Smooth muscle cell (in vitro differentiated cells): ENCODE results near the gene SIMC1. TPM values are rescaled to one million over a fixed set of nuclear protein-coding genes. Genes with fewer than 3 reads are reported as not detected.
"Not testable (repeated sequence)": the region's sequence is repeated elsewhere in the genome, so short reads cannot be mapped to it uniquely, and the experiment has no call there.

ENCODE experiments used
- DNase-seq: peaks from one replicate; lab custom pipeline; 2025; ENCODE audit not compliant: unreplicated experiment; lab: John Stamatoyannopoulos, UW
- H2AFZ ChIP-seq: fragments of 200-600 bp; sonication (generic); 2 replicates; pipeline ENCODE4 v1.6.0; 2016; ENCODE audit warnings: antibody characterized with exemption, low read depth, mild to moderate bottlenecking
- H3F3A ChIP-seq: fragments of 200-600 bp; sonication (generic); 2 replicates; pipeline ENCODE4 v1.6.0; 2017; ENCODE audit warnings: antibody characterized with exemption, low read depth
- H3K27ac ChIP-seq: fragments of 200-600 bp; sonication (generic); 2 replicates; pipeline ENCODE4 v1.5.1; 2016; ENCODE audit warnings: low read depth, mild to moderate bottlenecking
- H3K27me3 ChIP-seq: fragments of 200-600 bp; sonication (generic); 2 replicates; pipeline ENCODE4 v1.6.1; 2016; ENCODE audit warnings: low read depth, mild to moderate bottlenecking
- H3K36me3 ChIP-seq: fragments of 200-600 bp; sonication (generic); 2 replicates; pipeline ENCODE4 v1.5.1; 2016; ENCODE audit warnings: low read depth
- H3K4me1 ChIP-seq: fragments of 200-600 bp; sonication (generic); 2 replicates; pipeline ENCODE4 v1.5.1; 2016; ENCODE audit warnings: low read depth
- H3K4me2 ChIP-seq: fragments of 200-600 bp; sonication (generic); 2 replicates; pipeline ENCODE4 v1.6.0; 2016; ENCODE audit warnings: mild to moderate bottlenecking
- H3K4me3 ChIP-seq: fragments of 200-600 bp; sonication (generic); 2 replicates; pipeline ENCODE4 v1.5.1; 2016; ENCODE audit warnings: mild to moderate bottlenecking
- H3K79me2 ChIP-seq: fragments of 200-600 bp; sonication (generic); 2 replicates; pipeline ENCODE4 v1.6.0; 2016; ENCODE audit warnings: low read depth, mild to moderate bottlenecking
- H3K9ac ChIP-seq: fragments of 200-600 bp; sonication (generic); 2 replicates; pipeline ENCODE4 v1.6.0; 2016; ENCODE audit warnings: low read depth
- H3K9me3 ChIP-seq: fragments of 200-600 bp; sonication (generic); replicated peaks from 2 replicates; pipeline ENCODE4 v1.5.1; 2016; ENCODE audit warnings: low read depth
- H4K20me1 ChIP-seq: fragments of 200-600 bp; sonication (generic); 2 replicates; pipeline ENCODE4 v1.6.0; 2016; ENCODE audit warnings: low read depth
- WGBS: methylation state at CpG from one replicate; pipeline ENCODE4 v1.1.7; 2016; ENCODE audit warnings: low lambda C conversion rate; 5-methylcytosine and 5-hydroxymethylcytosine counted together
- polyA plus RNA-seq: library from polyadenylated mRNA; unstranded; fragments of >200 nt; fragmentation: Nextera tagmentation; extraction: Ambion mirVana; gene quantifications from 2 replicates; pipeline ENCODE4 v1.2.1, GENCODE V29; 2016
- total RNA-seq: library from RNA; depleted of rRNA; stranded (reverse); fragments of >200 nt; gene quantifications from 2 replicates; pipeline ENCODE4 v1.2.3, GENCODE V29; 2014
- TF ChIP-seq, protein P1 (sequence below): fragments of 200-600 bp; sonication (generic); IDR thresholded peaks from 2 replicates; pipeline ENCODE4 v1.5.1; 2017; ENCODE audit warnings: borderline replicate concordance, mild to moderate bottlenecking, antibody characterized with exemption; ENCODE audit not compliant: insufficient read depth, poor library complexity, severe bottlenecking

SIMC1 gene
- total and polyA plus RNA-seq, 2 experiments from 2014 or later: 15.3 to 16.3 TPM

- not testable (repeated sequence) for H3K27me3 ChIP-seq, H3K4me3 ChIP-seq, H2AFZ ChIP-seq, DNase-seq, H3K9ac ChIP-seq, H3K4me2 ChIP-seq, H3K4me1 ChIP-seq, H3K36me3 ChIP-seq, H3F3A ChIP-seq, H4K20me1 ChIP-seq, H3K9me3 ChIP-seq, H3K27ac ChIP-seq, H3K79me2 ChIP-seq
- WGBS: no CpG with 5 or more reads among the region's 31 CpGs
Measured at GRCh38 chr5:176305356-176305755, 67.1 kb downstream of the SIMC1 start.

GRCh38 chr5:176317534-176318374, 79.5 kb downstream of the SIMC1 start:
- H2AFZ ChIP-seq: no peak overlapping the region

GRCh38 chr5:176319827-176320554, 81.8 kb downstream of the SIMC1 start:
- H4K20me1 ChIP-seq: no peaks in the 10 kb centered on the region
- no peak overlapping the region for H3K4me3 ChIP-seq
- no peaks in the 10 kb centered on the region for H3K79me2 ChIP-seq
- H3K27me3 ChIP-seq: no peaks in the 10 kb centered on the region
- 93% methylated on average over 9 of the region's 9 CpGs for WGBS
- H3K4me1 ChIP-seq: no peaks in the 10 kb centered on the region
- peaks cover 7% of the 10 kb centered on the region for H3K36me3 ChIP-seq
- no peaks in the 10 kb centered on the region for H3F3A ChIP-seq
- no peak overlapping the region for H3K9ac ChIP-seq
- H3K4me2 ChIP-seq: no peak overlapping the region
- H2AFZ ChIP-seq: no peak overlapping the region
- no peaks in the 10 kb centered on the region for H3K9me3 ChIP-seq
- H3K27ac ChIP-seq: no peak overlapping the region
- TF ChIP-seq, protein P1, sequence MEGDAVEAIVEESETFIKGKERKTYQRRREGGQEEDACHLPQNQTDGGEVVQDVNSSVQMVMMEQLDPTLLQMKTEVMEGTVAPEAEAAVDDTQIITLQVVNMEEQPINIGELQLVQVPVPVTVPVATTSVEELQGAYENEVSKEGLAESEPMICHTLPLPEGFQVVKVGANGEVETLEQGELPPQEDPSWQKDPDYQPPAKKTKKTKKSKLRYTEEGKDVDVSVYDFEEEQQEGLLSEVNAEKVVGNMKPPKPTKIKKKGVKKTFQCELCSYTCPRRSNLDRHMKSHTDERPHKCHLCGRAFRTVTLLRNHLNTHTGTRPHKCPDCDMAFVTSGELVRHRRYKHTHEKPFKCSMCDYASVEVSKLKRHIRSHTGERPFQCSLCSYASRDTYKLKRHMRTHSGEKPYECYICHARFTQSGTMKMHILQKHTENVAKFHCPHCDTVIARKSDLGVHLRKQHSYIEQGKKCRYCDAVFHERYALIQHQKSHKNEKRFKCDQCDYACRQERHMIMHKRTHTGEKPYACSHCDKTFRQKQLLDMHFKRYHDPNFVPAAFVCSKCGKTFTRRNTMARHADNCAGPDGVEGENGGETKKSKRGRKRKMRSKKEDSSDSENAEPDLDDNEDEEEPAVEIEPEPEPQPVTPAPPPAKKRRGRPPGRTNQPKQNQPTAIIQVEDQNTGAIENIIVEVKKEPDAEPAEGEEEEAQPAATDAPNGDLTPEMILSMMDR: no peak
- DNase-seq: no peak

More at GRCh38 chr5:176317534-176318374, 79.5 kb downstream of the SIMC1 start:
- TF ChIP-seq, protein P1: no peak
- H3K27me3 ChIP-seq: no peaks in the 10 kb centered on the region
- H3K79me2 ChIP-seq: no peaks in the 10 kb centered on the region
- H3K27ac ChIP-seq: no peak overlapping the region
- no peak for DNase-seq
- H3F3A ChIP-seq: no peaks in the 10 kb centered on the region
- H3K4me1 ChIP-seq: no peaks in the 10 kb centered on the region
- no peak overlapping the region for H3K4me3 ChIP-seq
- no peaks in the 10 kb centered on the region for H3K9me3 ChIP-seq
- peaks cover 2% of the 10 kb centered on the region for H3K36me3 ChIP-seq
- WGBS: 95% methylated on average over 7 of the region's 7 CpGs
- no peaks in the 10 kb centered on the region for H4K20me1 ChIP-seq
- H3K4me2 ChIP-seq: no peak overlapping the region
- H3K9ac ChIP-seq: no peak overlapping the region

- Histone ChIP-seq H3K9me3 (no peaks in the 10 kb centered on the region), H3K4me3 (no peak overlapping the region), H3K4me2 (no peak overlapping the region), H3K79me2 (no peaks in the 10 kb centered on the region), H3K36me3 (peaks cover 7% of the 10 kb centered on the region), H3K9ac (no peak overlapping the region), H3K4me1 (no peaks in the 10 kb centered on the region), H3K27ac (no peak overlapping the region), H3F3A (no peaks in the 10 kb centered on the region), H2AFZ (no peak overlapping the region), H4K20me1 (no peaks in the 10 kb centered on the region), H3K27me3 (no peaks in the 10 kb centered on the region)
- TF ChIP-seq, protein P1: no peak
- no peak for DNase-seq
- 97% methylated on average over 3 of the region's 3 CpGs for WGBS
Measured at GRCh38 chr5:176320577-176320976, 82.4 kb downstream of the SIMC1 start.
